HG03066 (cell line): ENCODE data around the gene TENT4B.

ENCODE experiments used
- ATAC-seq: cut with Tn5 transposase; IDR thresholded peaks from one replicate; pipeline ENCODE4 v1.9.1; 2021; ENCODE audit warnings: low read depth; ENCODE audit not compliant: unreplicated experiment

Gene TENT4B

DNA sequence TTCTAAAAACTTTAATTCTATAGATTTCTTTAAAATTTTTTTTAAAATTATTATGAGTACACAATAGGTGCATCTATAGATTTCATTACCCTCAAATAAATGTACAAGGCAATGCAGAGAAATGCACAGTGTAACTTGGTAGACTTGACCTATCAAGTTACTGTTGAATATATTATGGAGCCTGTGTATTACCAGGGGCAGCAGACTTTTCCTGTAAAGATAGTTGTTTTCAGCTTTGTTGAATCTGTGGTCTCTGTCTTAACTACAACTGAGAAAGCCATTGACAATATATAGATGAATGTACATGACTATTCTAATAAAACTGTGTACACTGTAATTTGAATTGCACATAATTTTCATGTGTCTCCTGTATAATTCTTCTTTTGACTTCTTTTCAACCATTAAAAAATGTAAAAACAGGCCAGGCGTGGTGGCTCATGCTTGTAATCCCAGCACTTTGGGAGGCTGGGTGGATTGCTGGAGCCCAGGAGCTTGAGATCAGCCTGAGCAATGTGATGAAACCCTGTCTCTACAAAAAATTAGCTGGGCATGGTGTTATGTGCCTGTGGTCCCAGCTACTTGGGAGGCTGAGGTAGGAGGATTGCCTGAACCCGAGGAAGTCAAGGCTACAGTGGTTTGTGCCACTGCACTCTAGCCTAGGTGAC lies 39.4 kb downstream of the TENT4B start:
- no peak for ATAC-seq

GRCh38 chr16:50193594-50193993 lies 40.5 kb downstream of the TENT4B start:
- ATAC-seq = no peak

GRCh38 chr16:50195276-50195675 lies 42.2 kb downstream of the TENT4B start:
- no peak for ATAC-seq

GRCh38 chr16:50195756-50196155 lies 42.6 kb downstream of the TENT4B start:
- no peak for ATAC-seq

GRCh38 chr16:50197582-50197981 lies 44.5 kb downstream of the TENT4B start:
- ATAC-seq = no peak

DNA sequence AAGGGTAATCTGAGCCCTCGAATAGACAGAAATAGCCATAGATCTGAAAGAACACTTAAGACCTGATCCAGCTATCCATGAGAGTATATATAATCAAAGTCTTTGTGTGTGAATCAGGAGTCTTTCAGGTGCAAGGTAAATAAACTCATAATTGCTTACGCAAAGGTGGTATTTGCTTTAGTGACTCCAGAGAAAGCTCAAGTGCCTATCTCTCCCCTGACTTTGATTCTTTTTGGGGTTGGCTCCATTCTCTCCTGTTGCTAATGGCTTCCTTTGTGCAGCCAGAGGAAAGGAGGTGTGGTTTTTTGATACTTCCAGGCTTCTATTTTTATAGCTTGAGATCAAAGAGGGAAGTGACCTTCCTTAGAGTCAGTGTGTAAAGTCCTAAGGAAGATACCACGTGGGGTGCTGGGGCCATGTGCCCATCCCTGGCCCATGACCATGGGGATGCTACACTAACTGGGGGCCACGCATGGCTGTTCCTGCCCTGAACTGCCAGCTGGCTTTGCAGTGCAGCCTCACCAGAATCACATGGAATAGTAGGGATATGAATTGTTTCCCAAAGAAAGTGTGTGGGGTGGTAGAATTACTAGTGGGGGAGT lies 45.8 kb downstream of the TENT4B start:
- no peak for ATAC-seq

- ATAC-seq = no peak
These were observed 48.7 kb downstream of the TENT4B start for GRCh38 chr16:50201787-50202186.

- no peak for ATAC-seq
These were observed 50.0 kb downstream of the TENT4B start for GRCh38 chr16:50202926-50203624.

- no peak for ATAC-seq
These were observed 50.6 kb downstream of the TENT4B start for GRCh38 chr16:50203681-50204080.

- no peak for ATAC-seq
These were observed 51.5 kb downstream of the TENT4B start for GRCh38 chr16:50204453-50205108.

DNA sequence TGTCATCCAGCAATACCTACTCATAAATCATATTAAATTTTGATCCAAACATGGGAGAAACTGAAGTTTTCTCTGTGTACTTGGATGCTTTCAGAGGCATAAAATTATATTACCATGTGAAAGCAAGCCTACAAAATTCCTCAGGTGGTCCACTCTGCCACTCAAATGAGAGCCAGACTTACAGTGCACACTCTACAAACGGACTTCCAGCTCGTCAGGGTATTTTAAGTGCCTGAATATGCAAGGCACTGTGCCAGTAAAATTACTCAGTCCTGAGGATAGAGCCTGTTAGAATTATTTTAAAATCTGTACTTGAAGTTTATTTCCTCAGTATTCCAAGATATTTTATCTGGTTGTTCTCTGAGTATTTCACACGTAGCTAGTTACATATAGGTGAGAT lies 54.5 kb downstream of the TENT4B start:
- ATAC-seq = no peak

GRCh38 chr16:50208460-50208931 lies 55.4 kb downstream of the TENT4B start:
- ATAC-seq = no peak

DNA sequence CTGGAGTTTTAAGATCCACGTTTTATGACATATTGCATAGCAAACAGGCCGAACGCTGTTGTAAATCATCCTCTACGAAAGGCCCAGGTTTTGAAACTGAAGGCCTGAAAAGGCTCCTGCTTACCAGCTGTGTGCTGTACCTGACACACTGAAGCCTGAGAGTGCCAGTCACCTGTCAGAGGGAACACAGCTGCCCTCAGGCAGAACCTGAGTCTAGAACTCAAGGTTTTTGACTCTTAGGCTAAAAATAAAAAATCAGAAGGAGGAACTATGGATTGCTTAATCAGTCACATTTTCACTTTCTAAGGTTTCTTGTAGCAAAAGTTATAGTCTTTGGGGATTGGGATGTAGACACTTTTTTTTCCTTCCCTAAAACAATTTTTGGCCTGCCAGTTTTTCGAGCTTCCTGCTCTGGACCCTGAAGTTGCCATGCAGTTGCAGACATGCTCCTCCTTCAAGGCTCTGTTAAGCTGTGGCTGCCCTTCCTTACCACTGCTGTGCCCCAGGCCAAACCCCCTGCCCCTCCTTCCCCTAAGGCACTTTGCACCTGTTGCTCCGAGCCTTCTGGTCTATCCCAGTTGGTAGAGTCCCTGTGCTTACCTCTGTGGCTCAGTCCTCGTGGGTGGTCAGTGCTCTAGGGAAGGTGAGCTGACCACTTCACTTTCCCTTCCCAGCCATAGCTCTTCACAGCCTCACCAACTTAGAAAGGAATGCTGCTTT lies 56.6 kb downstream of the TENT4B start:
- no peak for ATAC-seq

DNA sequence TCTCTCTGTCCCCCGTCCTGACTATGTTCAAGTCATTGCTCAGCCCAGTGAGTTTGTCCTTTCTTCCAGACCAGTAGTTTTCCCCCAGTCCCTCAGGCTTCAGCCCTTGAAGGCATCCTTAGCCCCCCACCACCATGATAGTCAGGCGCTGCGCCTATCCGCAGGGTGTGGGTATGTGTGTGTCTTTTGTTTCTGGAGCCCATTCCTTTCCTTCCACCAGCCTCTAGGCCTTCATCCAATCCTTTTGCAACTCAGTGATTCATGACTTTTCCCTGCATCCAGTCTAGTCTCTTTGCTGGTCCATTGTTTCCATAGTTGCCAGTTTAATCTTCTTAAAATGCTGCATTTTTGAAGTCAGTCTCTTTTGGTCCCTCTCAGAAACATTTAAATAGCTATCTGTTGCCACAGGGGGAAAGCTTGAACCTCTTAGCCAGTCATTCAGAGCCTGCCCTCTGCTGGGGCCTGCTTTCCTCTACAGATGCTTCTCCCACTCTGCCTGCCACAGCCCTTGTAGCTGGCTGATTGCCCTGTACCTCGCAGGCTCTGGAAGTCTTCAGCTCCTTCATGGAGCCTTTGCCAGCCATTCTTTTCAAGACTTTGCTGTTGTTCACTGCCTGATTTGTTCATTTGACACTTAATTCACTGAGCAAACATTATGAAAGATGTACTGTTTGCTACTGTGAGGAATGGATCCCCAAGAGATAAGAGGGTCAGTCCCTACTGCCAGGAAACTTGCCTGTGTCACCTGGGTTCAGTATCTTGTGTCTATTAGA lies 57.3 kb downstream of the TENT4B start:
- peak; percentile 90 for ATAC-seq

DNA sequence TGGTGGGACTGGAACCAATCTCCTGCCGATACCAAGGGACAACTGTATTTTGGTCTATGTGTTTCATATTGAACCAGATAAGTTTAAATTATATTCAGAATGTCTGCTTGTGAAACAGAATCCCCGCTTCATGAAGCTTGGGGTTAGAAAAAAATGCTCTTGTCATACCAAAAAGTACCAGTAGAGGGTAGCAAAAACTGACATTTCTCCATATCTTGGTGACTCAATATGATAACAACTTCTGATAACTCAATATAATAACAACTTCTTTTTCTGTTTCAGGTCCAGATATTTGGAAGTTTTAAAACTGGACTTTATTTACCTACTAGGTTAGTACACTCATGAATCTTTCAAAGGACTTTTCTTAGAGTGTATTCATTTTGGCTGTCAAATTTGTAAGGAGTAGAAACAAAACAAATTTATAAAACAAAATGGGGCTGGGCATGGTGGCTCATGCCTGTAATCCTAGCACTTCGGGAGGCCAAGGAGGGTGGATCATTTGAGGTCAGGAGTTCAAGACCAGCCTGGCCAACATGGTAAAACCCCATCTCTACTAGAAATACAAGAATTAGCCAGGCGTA lies 60.9 kb downstream of the TENT4B start:
- no peak for ATAC-seq

DNA sequence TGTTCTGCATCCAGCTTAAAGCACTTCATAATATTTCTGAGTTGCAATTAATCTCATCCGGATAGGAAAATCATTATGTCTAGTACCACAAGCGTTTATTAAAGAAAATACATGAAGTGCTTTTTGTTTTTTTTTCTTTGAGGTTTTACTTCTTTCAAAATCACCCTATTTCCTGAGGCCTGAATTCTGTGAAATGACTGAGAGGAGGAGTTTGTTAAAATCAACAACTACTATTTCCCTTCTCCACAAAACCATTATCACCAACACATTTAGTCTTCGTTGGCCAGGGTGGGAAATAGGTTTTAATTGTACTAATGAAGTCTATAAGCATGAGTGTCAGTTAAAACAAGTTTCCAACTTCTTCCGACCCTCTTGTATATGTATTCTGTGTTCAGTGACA lies 62.6 kb downstream of the TENT4B start:
- ATAC-seq = no peak

- no peak for ATAC-seq
These were observed 63.1 kb downstream of the TENT4B start for GRCh38 chr16:50216231-50216630.

- no peak for ATAC-seq
These were observed 66.4 kb downstream of the TENT4B start for GRCh38 chr16:50219402-50219975.

DNA sequence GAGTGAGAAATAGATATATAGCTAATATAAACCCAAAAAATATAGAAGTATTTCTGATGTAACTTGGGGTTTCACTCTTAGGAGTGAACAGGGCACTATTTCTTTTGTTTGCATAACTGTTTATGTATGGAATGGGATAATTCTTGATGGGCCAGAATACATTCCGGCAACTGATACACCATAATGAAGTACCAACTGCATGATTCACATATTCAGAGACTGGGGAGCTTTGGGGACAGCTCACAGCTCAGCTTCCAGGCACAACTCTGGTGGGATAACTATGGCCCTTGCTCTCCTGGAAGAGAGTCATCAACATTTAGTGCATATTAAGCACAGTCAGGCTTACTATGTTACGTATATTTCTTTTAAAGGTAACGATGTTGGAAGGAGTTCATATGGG lies 71.2 kb downstream of the TENT4B start:
- ATAC-seq = no peak
